HCT116 (cell line): Measurements from ENCODE around the gene EEA1. TPM values are rescaled to one million over a fixed set of nuclear protein-coding genes. Genes with fewer than 3 reads are reported as not detected.
"Not testable (repeated sequence)": the region's sequence is repeated elsewhere in the genome, so short reads cannot be mapped to it uniquely, and the experiment has no call there.

Source experiments
- ATAC-seq: fragments of 200-7000 bp; cut with Tn5 transposase; 2 replicates; pipeline ENCODE4 v1.9.1; 2020; ENCODE audit warnings: mild to moderate bottlenecking, moderate library complexity
- BruUV-seq: library from RNA; stranded (reverse); fragments of 400-500 nt; replicated peaks from 2 replicates; lab custom pipeline; 2021; lab: Mats Ljungman, UMichigan
- CTCF ChIA-PET: fragments of 300-600 bp; sonication (Branson Sonifier 250); formaldehyde crosslinking; loops from one replicate; lab custom pipeline; 2021; ENCODE audit warnings: antibody characterized with exemption; lab: Charles Lee
- POLR2A ChIA-PET: fragments of 300-600, 350-600 bp; sonication (Branson Sonifier 250); formaldehyde crosslinking; loops from one replicate; lab custom pipeline; 2021; ENCODE audit warnings: antibody characterized with exemption; lab: Charles Lee
- RAD21 ChIA-PET, 2 experiments: fragments of 300-600 bp; sonication (Branson Sonifier 250); formaldehyde crosslinking; loops; one replicate each; lab custom pipeline; 2023; ENCODE audit warnings: low total read pairs in 2 of 2; ENCODE audit not compliant: uncharacterized antibody in 2 of 2, unreplicated experiment in 2 of 2, low non-redundant PET in 1 of 2; lab: Charles Lee
- DNase-seq: peaks from one replicate; pipeline ENCODE4 v3.0.0-alpha.2; 2010; ENCODE audit warnings: low read depth, low spot score
- H2AFZ ChIP-seq: fragments of 200-600 bp; shearing (Covaris generic), sonication (generic); 2 replicates; pipeline ENCODE4 v1.6.1; 2017; ENCODE audit warnings: low read depth, mixed run types, mixed read lengths, antibody characterized with exemption, low read length; ENCODE audit not compliant: poor library complexity, severe bottlenecking
- H3K27ac ChIP-seq: 2 replicates; pipeline ENCODE4 v1.5.1; 2012; ENCODE audit warnings: low read depth, low read length
- H3K27me3 ChIP-seq: fragments of 200-600 bp; sonication (generic); 2 replicates; pipeline ENCODE4 v1.6.1; 2016; ENCODE audit warnings: mixed run types, low read length, mixed read lengths; ENCODE audit not compliant: insufficient read depth
- H3K36me3 ChIP-seq, 2 experiments: fragments of 200-500 bp in 1 of 2; fragments of 200-600 bp in 1 of 2; sonication (Bioruptor generic) in 1 of 2; sonication (generic) in 1 of 2; 2 replicates each; pipeline versions ENCODE4 v1.5.1 to v1.6.1; 2014 to 2016; ENCODE audit warnings: low read length in 2 of 2, inconsistent platforms in 1 of 2, mixed read lengths in 1 of 2, mixed run types in 1 of 2; ENCODE audit not compliant: insufficient read depth in 2 of 2, control insufficient read depth in 1 of 2
- H3K4me1 ChIP-seq, 2 experiments: fragments of 200-600 bp in 1 of 2; sonication (generic) in 1 of 2; 2 replicates each; pipeline versions ENCODE4 v1.5.1 to v1.6.1; 2012 to 2017; ENCODE audit warnings: low read length in 2 of 2, inconsistent platforms in 1 of 2, mild to moderate bottlenecking in 1 of 2, mixed read lengths in 1 of 2, mixed run types in 1 of 2, moderate library complexity in 1 of 2; ENCODE audit not compliant: insufficient read depth in 2 of 2, control insufficient read depth in 1 of 2
- H3K4me2 ChIP-seq: fragments of 200-600 bp; sonication (generic); 2 replicates; pipeline ENCODE4 v1.6.1; 2017; ENCODE audit warnings: mixed run types, low read length, mixed read lengths
- H3K4me3 ChIP-seq, 2 experiments: fragments of 200-600 bp in 1 of 2; sonication (generic) in 1 of 2; replicated peaks in 1 of 2; 2 replicates each; pipeline ENCODE4 v1.5.1; 2011 to 2016; ENCODE audit warnings: low read length in 2 of 2, control low read depth in 1 of 2, low read depth in 1 of 2, mild to moderate bottlenecking in 1 of 2, mixed read lengths in 1 of 2, mixed run types in 1 of 2
- H3K79me2 ChIP-seq: fragments of 200-600 bp; sonication (generic); 2 replicates; pipeline ENCODE4 v1.6.1; 2017; ENCODE audit warnings: mild to moderate bottlenecking, mixed run types, low read length, moderate library complexity, mixed read lengths; ENCODE audit not compliant: insufficient read depth
- H3K9ac ChIP-seq: fragments of 200-600 bp; sonication (generic); 2 replicates; pipeline ENCODE4 v1.6.1; 2016; ENCODE audit warnings: low read length, mixed read lengths
- H3K9me2 ChIP-seq: fragments of 200-600 bp; sonication (generic), shearing (Covaris generic); 2 replicates; pipeline ENCODE4 v1.6.1; 2017; ENCODE audit warnings: mixed run types, mild to moderate bottlenecking, moderate library complexity; ENCODE audit not compliant: insufficient read depth
- H3K9me3 ChIP-seq, 2 experiments: fragments of 200-500 bp in 1 of 2; fragments of 200-600 bp in 1 of 2; sonication (Bioruptor generic) in 1 of 2; sonication (generic) in 1 of 2; 2 replicates each; pipeline ENCODE4 v1.6.1; 2014 to 2017; ENCODE audit warnings: low read length in 2 of 2, mixed read lengths in 2 of 2, inconsistent platforms in 1 of 2, low read depth in 1 of 2, mild to moderate bottlenecking in 1 of 2, mixed run types in 1 of 2, moderate library complexity in 1 of 2; ENCODE audit not compliant: control insufficient read depth in 1 of 2, insufficient read depth in 1 of 2
- H4K20me1 ChIP-seq: fragments of 200-600 bp; sonication (generic), shearing (Covaris generic); 2 replicates; pipeline ENCODE4 v1.6.1; 2017; ENCODE audit warnings: mixed run types, mild to moderate bottlenecking, moderate library complexity; ENCODE audit not compliant: insufficient read depth
- ATF3 ChIP-seq: IDR thresholded peaks from 2 replicates; pipeline ENCODE4 v1.6.1; 2012
- EZH2phosphoT487 ChIP-seq: fragments of 200-600 bp; IDR thresholded peaks from 2 replicates; pipeline ENCODE4 v1.6.1; 2018; ENCODE audit warnings: antibody characterized with exemption, borderline replicate concordance
- MAX ChIP-seq: IDR thresholded peaks from 2 replicates; pipeline ENCODE4 v1.6.1; 2012
- SRF ChIP-seq: IDR thresholded peaks from 2 replicates; pipeline ENCODE4 v1.6.1; 2012; ENCODE audit warnings: low read depth
- ZNF274 ChIP-seq: fragments of 200-500 bp; sonication (Bioruptor generic); IDR thresholded peaks from 2 replicates; pipeline ENCODE4 v1.6.1; 2014; ENCODE audit warnings: mild to moderate bottlenecking, low read depth, low read length, inconsistent platforms
- intact Hi-C: fragments of 100-400 bp; cut with micrococcal nuclease; formaldehyde crosslinking; loops from 2 replicates; pipeline ENCODE4 v1.10.0; 2022
- total RNA-seq: library from RNA; stranded (reverse); gene quantifications from one replicate; pipeline ENCODE4 v1.2.1, GENCODE V29; 2021; ENCODE audit not compliant: unreplicated experiment

The EEA1 gene
- total RNA-seq, 1 experiment from 2014 or later = 13.8 TPM

GRCh38 chr12:92753976-92754885 lies 174.9 kb downstream of the EEA1 start:
- Histone ChIP-seq H3K9me3 (no peaks in the 10 kb centered on the region), H2AFZ (no peak overlapping the region), H4K20me1 (no peaks in the 10 kb centered on the region), H3K27me3 (no peaks in the 10 kb centered on the region), H3K36me3 (no peaks in the 10 kb centered on the region), H3K4me3 (no peak overlapping the region), H3K27ac (no peak overlapping the region), H3K79me2 (no peaks in the 10 kb centered on the region), H3K4me2 (no peak overlapping the region), H3K9me2 (no peaks in the 10 kb centered on the region), H3K9ac (no peak overlapping the region), H3K4me1 (no peaks in the 10 kb centered on the region)
- TF ChIP-seq ZNF274 (no peak), SRF (no peak), ATF3 (no peak), MAX (no peak), EZH2phosphoT487 (no peak)
- CTCF ChIA-PET = no interaction called here
- intact Hi-C loops = no loop called here
- BruUV-seq = no TSS peak
- DNase-seq (no peak), ATAC-seq (no peak)
- RAD21 ChIA-PET = no interaction called here
- POLR2A ChIA-PET = no interaction called here

- not testable (repeated sequence) for H3K27ac ChIP-seq
These were observed 179.4 kb downstream of the EEA1 start for GRCh38 chr12:92749691-92750090.

More at GRCh38 chr12:92749691-92750090, 179.4 kb downstream of the EEA1 start:
- intact Hi-C loops, H3K4me3 ChIP-seq, H3K36me3 ChIP-seq, H3K9ac ChIP-seq, H3K27me3 ChIP-seq, H4K20me1 ChIP-seq, CTCF ChIA-PET, POLR2A ChIA-PET, ATAC-seq, H3K9me2 ChIP-seq, DNase-seq, RAD21 ChIA-PET, BruUV-seq, H3K79me2 ChIP-seq, H3K4me2 ChIP-seq, H2AFZ ChIP-seq, H3K9me3 ChIP-seq: not testable (repeated sequence)
- peaks cover 4 to 20% of the 10 kb centered on the region in 2 experiments; a peak in 3 of 4 replicates for H3K4me1 ChIP-seq
